Left lung (tissue), 10 donors: ENCODE data around the gene ADCK2. TPM values are rescaled to one million over a fixed set of nuclear protein-coding genes. Genes with fewer than 3 reads are reported as not detected.

Experiments
- ATAC-seq: fragments of 200-7000 bp; cut with Tn5 transposase; one replicate; pipeline ENCODE4 v1.9.1; 2020; ENCODE audit warnings: moderate library complexity
- DNase-seq, 4 donors: peaks; one replicate each; pipeline ENCODE4 v3.0.0-alpha.2; 2013 to 2020
- H3K27ac ChIP-seq, 2 donors: fragments of 200-600 bp; sonication (generic) in 1 of 2; one replicate each; pipeline versions ENCODE4 v1.5.0 to v1.8.0; 2020 to 2021
- H3K27me3 ChIP-seq, 2 donors: fragments of 200-600 bp; sonication (generic) in 1 of 2; one replicate each; pipeline versions ENCODE4 v1.5.0 to v1.8.0; 2020 to 2021
- H3K36me3 ChIP-seq, 2 donors: fragments of 200-600 bp; sonication (generic) in 1 of 2; one replicate each; pipeline versions ENCODE4 v1.5.0 to v1.8.0; 2020 to 2021
- H3K4me1 ChIP-seq, 2 donors: fragments of 200-600 bp; one replicate each; pipeline ENCODE4 v1.8.0; 2021
- H3K4me3 ChIP-seq, 2 donors: fragments of 200-600 bp; sonication (generic) in 1 of 2; one replicate each; pipeline versions ENCODE4 v1.5.0 to v1.8.0; 2020 to 2021; ENCODE audit warnings: mild to moderate bottlenecking in 1 of 2
- H3K9me3 ChIP-seq, 2 donors: fragments of 200-600 bp; sonication (generic) in 1 of 2; one replicate each; pipeline versions ENCODE4 v1.5.0 to v1.8.0; 2020 to 2021
- intact Hi-C, 2 donors: fragments of 100-400 bp; cut with DNase I; formaldehyde crosslinking; loops; one replicate each; pipeline versions ENCODE4 v1.11.2 to v1.14.2; 2022
- polyA plus RNA-seq, 6 donors: library from polyadenylated mRNA; unstranded; fragments of 120-200 nt; gene quantifications; one replicate each; pipeline ENCODE4 v1.2.1, GENCODE V29; 2013; ENCODE audit not compliant: insufficient read length in 6 of 6
- total RNA-seq, 2 donors: library from RNA; stranded (reverse); fragmentation: NEBNext Ultra II Directional; extraction: Animal tissue kit (Norgen Biotek cat#: 25700); gene quantifications; one replicate each; pipeline ENCODE4 v1.2.1, GENCODE V29; 2021
- TF ChIP-seq, protein P1 (sequence below), 2 donors: fragments of 200-600 bp; sonication (generic) in 1 of 2; IDR thresholded peaks; one replicate each; pipeline versions ENCODE4 v1.5.0 to v1.8.0; 2021; ENCODE audit warnings: antibody characterized with exemption in 2 of 2
- donor health status: DM: no; HTN: yes; CAD: no.
- donor health status: DM: no; HTN: no; CAD: no.

The ADCK2 gene
- total and polyA plus RNA-seq, 8 donors = 14.5 to 22.0 (median 17.7) TPM

DNA sequence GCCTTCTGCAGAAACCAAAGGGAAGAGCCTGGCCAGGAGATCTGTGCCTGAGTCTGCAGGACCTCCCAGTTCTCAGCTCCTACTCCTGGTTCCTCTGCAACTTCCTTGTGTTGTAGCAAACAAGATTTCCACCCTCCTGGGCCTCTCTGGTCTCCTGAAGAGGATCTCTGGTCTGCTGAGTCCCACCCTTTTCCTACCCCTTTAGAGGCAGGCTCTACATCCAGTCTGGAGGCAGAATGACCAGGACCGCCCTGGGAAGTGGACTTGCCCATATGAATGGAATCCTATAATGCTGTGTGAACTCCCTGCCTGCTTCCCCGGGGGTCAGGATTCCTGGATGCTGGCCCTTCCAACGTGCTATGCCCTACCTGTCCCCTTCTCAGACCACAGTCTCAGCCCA lies 35.3 kb upstream of the ADCK2 start:
- Histone ChIP-seq H3K9me3 (no peaks in the 10 kb centered on the region), H3K36me3 (no peaks in the 10 kb centered on the region), H3K4me1 (peaks cover 0 to 20% of the 10 kb centered on the region in 2 donors), H3K4me3 (no peak overlapping the region), H3K27me3 (peaks cover 15 to 55% of the 10 kb centered on the region in 2 donors), H3K27ac (no peak overlapping the region)
- intact Hi-C loops = no loop called here
- no peak for ATAC-seq
- TF ChIP-seq, protein P1, sequence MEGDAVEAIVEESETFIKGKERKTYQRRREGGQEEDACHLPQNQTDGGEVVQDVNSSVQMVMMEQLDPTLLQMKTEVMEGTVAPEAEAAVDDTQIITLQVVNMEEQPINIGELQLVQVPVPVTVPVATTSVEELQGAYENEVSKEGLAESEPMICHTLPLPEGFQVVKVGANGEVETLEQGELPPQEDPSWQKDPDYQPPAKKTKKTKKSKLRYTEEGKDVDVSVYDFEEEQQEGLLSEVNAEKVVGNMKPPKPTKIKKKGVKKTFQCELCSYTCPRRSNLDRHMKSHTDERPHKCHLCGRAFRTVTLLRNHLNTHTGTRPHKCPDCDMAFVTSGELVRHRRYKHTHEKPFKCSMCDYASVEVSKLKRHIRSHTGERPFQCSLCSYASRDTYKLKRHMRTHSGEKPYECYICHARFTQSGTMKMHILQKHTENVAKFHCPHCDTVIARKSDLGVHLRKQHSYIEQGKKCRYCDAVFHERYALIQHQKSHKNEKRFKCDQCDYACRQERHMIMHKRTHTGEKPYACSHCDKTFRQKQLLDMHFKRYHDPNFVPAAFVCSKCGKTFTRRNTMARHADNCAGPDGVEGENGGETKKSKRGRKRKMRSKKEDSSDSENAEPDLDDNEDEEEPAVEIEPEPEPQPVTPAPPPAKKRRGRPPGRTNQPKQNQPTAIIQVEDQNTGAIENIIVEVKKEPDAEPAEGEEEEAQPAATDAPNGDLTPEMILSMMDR (IDR thresholded peaks at IDR 0.05) = no peak
- DNase-seq = no peak

DNA sequence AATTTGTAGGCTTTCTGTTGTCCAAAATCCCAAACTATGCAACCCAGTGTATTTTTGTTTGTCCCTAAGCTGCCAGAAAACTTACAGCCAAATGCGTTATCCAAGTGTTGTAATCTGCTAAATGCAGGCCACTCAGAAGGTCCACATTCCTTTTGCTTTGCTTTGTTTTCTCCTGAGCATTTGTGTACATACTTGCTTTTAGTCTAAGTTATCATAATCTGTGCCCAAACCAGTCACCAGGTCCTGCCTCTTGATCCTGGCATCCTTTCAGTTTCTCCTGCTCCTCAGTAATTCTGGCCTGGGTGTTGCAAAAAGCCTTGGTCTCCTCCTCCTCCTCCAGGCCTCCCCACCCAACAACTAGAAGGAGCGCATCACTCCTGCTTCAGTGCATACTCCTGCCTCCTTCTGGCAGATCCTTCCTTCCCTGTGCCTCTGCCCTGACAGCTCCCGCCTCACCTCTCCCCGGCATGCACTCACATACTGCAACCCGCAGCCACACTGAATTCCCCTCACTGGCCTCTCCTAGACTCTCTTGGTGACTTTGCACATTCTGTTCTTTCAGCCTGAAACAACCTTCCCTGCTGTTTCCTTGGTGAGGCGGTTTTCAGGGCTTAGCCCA lies 34.5 kb upstream of the ADCK2 start:
- peak in 2 of 4 donors; percentile 75 to 83 for DNase-seq
- H3K27me3 ChIP-seq = peaks cover 19 to 64% of the 10 kb centered on the region in 2 donors
- intact Hi-C loops = no loop called here
- no peaks in the 10 kb centered on the region for H3K36me3 ChIP-seq
- ATAC-seq = peak; percentile 23
- H3K4me3 ChIP-seq = no peak overlapping the region
- TF ChIP-seq, protein P1 (IDR thresholded peaks at IDR 0.05) = no peak
- H3K4me1 ChIP-seq = peaks cover 0 to 20% of the 10 kb centered on the region in 2 donors
- no peaks in the 10 kb centered on the region for H3K9me3 ChIP-seq
- peak overlapping the region; percentile 23 to 81 for H3K27ac ChIP-seq

DNA sequence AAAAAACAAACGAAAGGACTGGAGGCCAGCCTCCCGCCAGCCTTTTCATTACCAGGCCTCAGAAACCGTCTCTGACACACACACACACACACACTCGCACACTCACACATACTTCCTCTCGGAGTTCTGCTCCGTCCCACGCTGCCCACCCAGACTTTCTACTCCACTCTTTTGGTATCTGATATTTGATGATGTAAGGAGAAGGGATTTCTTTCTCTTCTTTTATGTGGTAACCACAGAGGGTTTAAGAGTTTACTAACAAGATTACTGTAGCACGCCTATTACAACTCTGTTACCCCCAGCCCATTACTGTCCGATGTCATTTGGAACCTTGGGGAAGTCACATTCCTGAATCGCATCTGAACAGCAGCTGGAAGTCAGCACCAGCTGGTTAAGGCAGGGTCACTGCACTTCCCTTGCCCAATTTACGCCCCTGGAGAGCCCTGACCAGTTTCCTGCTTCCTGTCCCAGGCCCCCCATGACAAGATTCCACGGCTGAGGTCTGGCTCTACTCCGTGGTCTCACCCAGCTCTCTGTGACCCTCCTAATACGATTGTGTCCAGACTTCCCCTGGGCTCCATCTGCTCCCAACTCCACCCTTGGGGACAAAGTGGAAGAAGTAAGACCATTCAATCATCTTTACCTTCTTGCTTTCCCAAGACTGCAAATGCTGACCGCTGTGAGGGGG lies 33.2 kb upstream of the ADCK2 start:
- DNase-seq (peak in 2 of 4 donors; percentile 85 to 87), ATAC-seq (peak; percentile 39)
- intact Hi-C loops = no loop called here
- Histone ChIP-seq H3K27me3 (peaks cover 19 to 76% of the 10 kb centered on the region in 2 donors), H3K36me3 (no peaks in the 10 kb centered on the region), H3K4me3 (peak overlapping the region; percentile 40 to 42), H3K4me1 (peaks cover 0 to 20% of the 10 kb centered on the region in 2 donors), H3K9me3 (no peaks in the 10 kb centered on the region), H3K27ac (peak overlapping the region; percentile 67 to 81)
- TF ChIP-seq, protein P1 (IDR thresholded peaks at IDR 0.05) = no peak

DNA sequence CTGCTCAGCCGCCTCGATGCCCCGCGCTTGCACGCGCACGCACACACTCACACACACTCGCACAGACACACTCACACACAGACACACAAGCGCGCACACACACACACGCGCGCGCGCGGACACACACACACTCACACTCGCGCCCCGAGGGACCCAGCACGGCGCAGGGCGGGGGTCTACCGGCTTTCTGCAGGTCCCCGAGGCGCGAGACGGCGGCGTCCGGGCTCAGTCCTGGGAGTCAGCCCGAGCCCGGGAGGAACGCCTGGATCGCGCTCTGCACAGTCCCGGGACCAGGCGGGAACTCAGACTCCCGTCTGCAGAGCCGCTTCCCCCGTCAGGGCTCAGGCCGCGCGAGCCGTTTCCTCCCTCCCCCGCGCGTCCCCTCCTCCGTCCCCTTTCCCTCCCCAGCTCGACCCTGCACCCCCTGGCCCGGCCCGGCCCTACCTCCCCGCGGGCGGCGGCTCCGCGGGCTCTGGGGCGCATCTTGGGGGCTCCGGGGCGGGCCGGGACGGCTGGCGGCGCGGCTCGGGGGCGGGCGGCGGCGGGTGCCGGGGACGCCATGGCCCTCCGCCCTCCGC lies 32.6 kb upstream of the ADCK2 start:
- ATAC-seq (peak; percentile 59), DNase-seq (peak in 2 of 4 donors; percentile 56 to 82)
- no peaks in the 10 kb centered on the region for H3K9me3 ChIP-seq
- no peaks in the 10 kb centered on the region for H3K36me3 ChIP-seq
- TF ChIP-seq, protein P1 (IDR thresholded peaks at IDR 0.05) = no peak
- peak overlapping the region; percentile 40 to 42 for H3K4me3 ChIP-seq
- intact Hi-C loops = no loop called here
- H3K27me3 ChIP-seq = peaks cover 19 to 80% of the 10 kb centered on the region in 2 donors
- H3K4me1 ChIP-seq = peaks cover 0 to 20% of the 10 kb centered on the region in 2 donors
- peak overlapping the region; percentile 67 to 81 for H3K27ac ChIP-seq
